Breast epithelium (tissue), 4 donors: ENCODE measurements around the gene TRAF3. TPM values are rescaled to one million over a fixed set of nuclear protein-coding genes. Genes with fewer than 3 reads are reported as not detected.

ENCODE experiments used
- DNase-seq, 2 donors: peaks; one replicate each; pipeline ENCODE4 v3.0.0-alpha.2; 2019; ENCODE audit warnings: low spot score in 2 of 2
- H3K27ac ChIP-seq, 2 donors: fragments of 200-600 bp; sonication (generic) in 1 of 2; one replicate each; pipeline ENCODE4 v1.5.1; 2016 to 2019; ENCODE audit warnings: mild to moderate bottlenecking in 1 of 2
- H3K27me3 ChIP-seq, 2 donors: fragments of 200-600 bp; sonication (generic) in 1 of 2; one replicate each; pipeline versions ENCODE4 v1.5.1 to v1.6.0; 2017 to 2019; ENCODE audit warnings: control low read depth in 1 of 2, mild to moderate bottlenecking in 1 of 2
- H3K36me3 ChIP-seq: fragments of 200-600 bp; one replicate; pipeline ENCODE4 v1.5.1; 2019
- H3K4me1 ChIP-seq, 2 donors: fragments of 200-600 bp; sonication (generic); one replicate each; pipeline ENCODE4 v1.5.1; 2016 to 2019; ENCODE audit warnings: control low read depth in 1 of 2
- H3K4me3 ChIP-seq, 3 donors: fragments of 200-600 bp; sonication (generic); 1 replicate in 2 of 3; 2 replicates in 1 of 3; pipeline ENCODE4 v1.5.1; 2016 to 2019; ENCODE audit warnings: mild to moderate bottlenecking in 3 of 3, moderate library complexity in 2 of 3
- H3K9me3 ChIP-seq, 2 donors: fragments of 200-600 bp; sonication (generic) in 1 of 2; one replicate each; pipeline ENCODE4 v1.5.1; 2016 to 2019; ENCODE audit warnings: control low read depth in 1 of 2
- CTCF ChIP-seq, 3 donors: fragments of 450-650 bp; IDR thresholded peaks; one replicate each; pipeline ENCODE4 v1.5.1; 2016 to 2017; ENCODE audit warnings: antibody characterized with exemption in 3 of 3, mild to moderate bottlenecking in 3 of 3, moderate library complexity in 3 of 3
- POLR2A ChIP-seq: fragments of 450-650 bp; IDR thresholded peaks from one replicate; pipeline ENCODE4 v1.6.1; 2016; ENCODE audit warnings: antibody characterized with exemption, mild to moderate bottlenecking, moderate library complexity
- POLR2AphosphoS5 ChIP-seq, 3 donors: sonication (generic); formaldehyde crosslinking; IDR thresholded peaks; one replicate each; pipeline ENCODE4 v1.6.1; 2017; ENCODE audit warnings: antibody characterized with exemption in 3 of 3
- intact Hi-C: fragments of 100-400 bp; cut with DNase I; formaldehyde crosslinking; loops from one replicate; pipeline ENCODE4 v1.15.1; 2023; ENCODE audit warnings: low total_unique reads
- total RNA-seq, 3 donors: library from RNA; depleted of rRNA; stranded (reverse); fragments of >200 nt; gene quantifications; one replicate each; pipeline ENCODE4 v1.1.0, GENCODE V29; 2016

TRAF3 gene
- total RNA-seq, 3 donors from 2014 or later, result 13.1 to 15.7 (median 14.6) TPM

GRCh38 chr14:102805371-102805891 lies 28.2 kb downstream of the TRAF3 start:
- intact Hi-C loops, result no loop called here
- Histone ChIP-seq H3K4me3 (no peak overlapping the region), H3K9me3 (no peaks in the 10 kb centered on the region), H3K27me3 (no peaks in the 10 kb centered on the region), H3K36me3 (no peaks in the 10 kb centered on the region), H3K4me1 (no peaks in the 10 kb centered on the region), H3K27ac (no peak overlapping the region)
- no peak for DNase-seq
- TF ChIP-seq POLR2AphosphoS5 (IDR thresholded peaks at IDR 0.05) (no peak), POLR2A (no peak), CTCF (IDR thresholded peaks at IDR 0.05) (no peak)

- no peak overlapping the region for H3K27ac ChIP-seq
- intact Hi-C loops, result no loop called here
- no peaks in the 10 kb centered on the region for H3K36me3 ChIP-seq
- no peaks in the 10 kb centered on the region for H3K9me3 ChIP-seq
- no peak for DNase-seq
- TF ChIP-seq CTCF (IDR thresholded peaks at IDR 0.05) (no peak), POLR2AphosphoS5 (IDR thresholded peaks at IDR 0.05) (no peak), POLR2A (no peak)
- no peaks in the 10 kb centered on the region for H3K27me3 ChIP-seq
- no peaks in the 10 kb centered on the region for H3K4me1 ChIP-seq
- no peak overlapping the region for H3K4me3 ChIP-seq
Measured at GRCh38 chr14:102805941-102806340, 28.7 kb downstream of the TRAF3 start.

- DNase-seq, result no peak
- Histone ChIP-seq H3K4me3 (no peak overlapping the region), H3K9me3 (no peaks in the 10 kb centered on the region), H3K36me3 (no peaks in the 10 kb centered on the region), H3K27ac (no peak overlapping the region), H3K4me1 (no peaks in the 10 kb centered on the region), H3K27me3 (no peaks in the 10 kb centered on the region)
- intact Hi-C loops, result no loop called here
- no peak for TF ChIP-seq POLR2A
- no peak for TF ChIP-seq CTCF (IDR thresholded peaks at IDR 0.05)
- TF ChIP-seq POLR2AphosphoS5 (IDR thresholded peaks at IDR 0.05), result no peak
Measured at GRCh38 chr14:102806447-102806846, 29.2 kb downstream of the TRAF3 start.

- Histone ChIP-seq H3K4me3 (no peak overlapping the region), H3K36me3 (no peaks in the 10 kb centered on the region), H3K27ac (no peak overlapping the region), H3K27me3 (no peaks in the 10 kb centered on the region), H3K4me1 (no peaks in the 10 kb centered on the region), H3K9me3 (no peaks in the 10 kb centered on the region)
- TF ChIP-seq POLR2AphosphoS5 (IDR thresholded peaks at IDR 0.05) (no peak), CTCF (IDR thresholded peaks at IDR 0.05) (no peak), POLR2A (no peak)
- no peak for DNase-seq
- intact Hi-C loops, result no loop called here
Measured at GRCh38 chr14:102807013-102807406, 29.8 kb downstream of the TRAF3 start.

GRCh38 chr14:102809870-102810269 lies 32.6 kb downstream of the TRAF3 start:
- H3K27me3 ChIP-seq, result no peaks in the 10 kb centered on the region
- no peaks in the 10 kb centered on the region for H3K36me3 ChIP-seq
- no peak for TF ChIP-seq POLR2A
- TF ChIP-seq CTCF (IDR thresholded peaks at IDR 0.05), result no peak
- TF ChIP-seq POLR2AphosphoS5 (IDR thresholded peaks at IDR 0.05), result no peak
- no peak overlapping the region for H3K27ac ChIP-seq
- H3K4me3 ChIP-seq, result no peak overlapping the region
- intact Hi-C loops, result no loop called here
- DNase-seq, result no peak
- no peaks in the 10 kb centered on the region for H3K4me1 ChIP-seq
- no peaks in the 10 kb centered on the region for H3K9me3 ChIP-seq
